ENCODE results near the gene ERC2.

ERC2 gene

GRCh38 chr3:56001991-56002390, 466.3 kb downstream of the ERC2 start:
- no peak for DNase-seq (ENCODE audit: low read depth)
- H3K4me3 ChIP-seq (ENCODE audit: low read depth, low read length), result no peak overlapping the region
- TF ChIP-seq CTCF (IDR thresholded peaks at IDR 0.05; ENCODE audit: control insufficient read depth, extremely low read depth, insufficient read depth), result no peak

GRCh38 chr3:56001537-56001936, 466.7 kb downstream of the ERC2 start:
- DNase-seq (ENCODE audit: low read depth), result no peak
- no peak for TF ChIP-seq CTCF (IDR thresholded peaks at IDR 0.05; ENCODE audit: control insufficient read depth, extremely low read depth, insufficient read depth)
- H3K4me3 ChIP-seq (ENCODE audit: low read depth, low read length), result no peak overlapping the region

GRCh38 chr3:55989366-55989765, 478.9 kb downstream of the ERC2 start:
- no peak for DNase-seq (ENCODE audit: low read depth)
- no peak for TF ChIP-seq CTCF (IDR thresholded peaks at IDR 0.05; ENCODE audit: control insufficient read depth, extremely low read depth, insufficient read depth)
- no peak overlapping the region for H3K4me3 ChIP-seq (ENCODE audit: low read depth, low read length)

DNA sequence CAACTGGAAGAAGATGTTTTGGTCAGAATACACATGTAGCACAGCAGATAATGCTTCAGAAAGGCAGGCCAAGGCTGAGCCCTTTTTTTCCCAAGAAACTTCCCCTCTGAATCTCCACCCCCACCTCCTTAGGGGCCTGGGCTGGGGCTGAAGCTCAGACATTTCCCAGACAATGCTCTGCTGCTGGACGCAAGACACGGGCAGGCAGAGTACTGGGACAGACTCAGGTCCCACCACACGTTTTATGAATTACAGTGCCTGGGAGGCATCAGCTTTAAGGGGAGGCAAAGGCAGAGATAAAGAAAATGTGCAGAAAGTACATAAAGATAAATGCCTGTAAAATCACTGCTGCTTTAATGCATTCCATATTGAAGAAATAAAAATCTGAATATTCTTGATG, 479.4 kb downstream of the ERC2 start:
- no peak for TF ChIP-seq CTCF (IDR thresholded peaks at IDR 0.05; ENCODE audit: control insufficient read depth, extremely low read depth, insufficient read depth)
- no peak for DNase-seq (ENCODE audit: low read depth)
- H3K4me3 ChIP-seq (ENCODE audit: low read depth, low read length), result no peak overlapping the region

DNA sequence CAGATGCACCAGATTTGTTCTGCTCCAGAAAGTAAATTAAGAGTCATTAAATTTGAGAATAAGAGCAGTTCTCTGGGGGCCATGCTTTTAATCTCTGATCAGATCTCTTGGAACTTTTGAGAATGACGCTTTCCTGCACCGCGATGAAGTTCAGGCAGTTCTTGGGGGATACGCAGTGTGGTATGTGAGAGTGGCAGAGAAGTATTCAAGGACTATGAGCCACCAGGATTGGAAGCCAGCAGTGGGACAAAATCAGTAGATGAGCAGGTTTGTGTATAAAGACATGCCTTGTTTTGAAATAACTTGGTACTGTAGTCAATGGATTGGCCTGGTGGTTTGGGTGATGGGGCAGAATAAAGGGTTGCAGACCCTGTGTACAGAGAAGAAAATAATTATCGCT, 483.6 kb downstream of the ERC2 start:
- no peak for DNase-seq (ENCODE audit: low read depth)
- no peak for TF ChIP-seq CTCF (IDR thresholded peaks at IDR 0.05; ENCODE audit: control insufficient read depth, extremely low read depth, insufficient read depth)
- H3K4me3 ChIP-seq (ENCODE audit: low read depth, low read length), result no peak overlapping the region

GRCh38 chr3:55978953-55979352, 489.3 kb downstream of the ERC2 start:
- no peak for DNase-seq (ENCODE audit: low read depth)
- no peak for TF ChIP-seq CTCF (IDR thresholded peaks at IDR 0.05; ENCODE audit: control insufficient read depth, extremely low read depth, insufficient read depth)

DNA sequence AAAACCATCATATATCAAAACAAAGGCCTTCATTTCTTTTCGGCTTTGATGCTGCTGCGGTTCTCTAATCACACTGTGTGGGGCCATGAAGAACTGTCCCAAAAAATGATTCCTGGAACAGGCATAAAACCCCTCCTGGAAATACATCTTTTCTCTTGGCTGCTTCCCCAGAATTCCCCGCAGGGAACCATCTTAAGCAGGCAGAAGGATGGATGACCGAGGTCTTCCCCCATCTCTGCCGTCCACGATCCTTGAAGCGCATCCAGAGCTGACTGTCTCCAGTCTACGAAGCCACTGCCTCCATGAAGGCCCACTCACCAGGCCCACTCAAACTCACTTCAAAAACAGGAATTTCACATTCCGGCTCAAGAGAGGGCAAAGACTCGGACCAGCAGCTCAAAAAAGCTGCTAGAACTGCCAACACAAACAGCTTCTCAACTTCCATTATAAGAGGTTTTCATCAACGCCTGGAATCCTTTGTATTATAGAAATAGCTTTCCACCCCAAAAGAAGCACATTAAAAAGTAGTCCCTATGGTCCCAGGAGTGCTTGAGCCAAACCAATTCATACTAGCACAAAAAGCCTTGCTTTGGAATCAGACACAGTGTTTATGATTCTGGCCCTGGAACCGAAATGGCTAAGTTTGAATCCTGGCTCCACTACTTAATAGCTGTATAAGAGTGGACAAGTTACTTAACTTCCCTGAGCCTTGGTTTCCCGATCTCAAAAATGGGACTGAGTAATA, 493.7 kb downstream of the ERC2 start:
- no peak overlapping the region for H3K4me3 ChIP-seq (ENCODE audit: low read depth, low read length)
- no peak for TF ChIP-seq CTCF (IDR thresholded peaks at IDR 0.05; ENCODE audit: control insufficient read depth, extremely low read depth, insufficient read depth)
- DNase-seq (ENCODE audit: low read depth), result no peak

More at GRCh38 chr3:55978953-55979352, 489.3 kb downstream of the ERC2 start:
- no peak overlapping the region for H3K4me3 ChIP-seq (ENCODE audit: low read depth, low read length)

Measured in LNCaP clone FGC (cell line).